IPS-20b (cell line): ENCODE measurements around the gene CUEDC1.

Source experiments
- H3K27ac ChIP-seq: one replicate; pipeline ENCODE4 v1.5.1; 2013; ENCODE audit warnings: low read length
- H3K27me3 ChIP-seq: 2 replicates; pipeline ENCODE4 v1.6.1; 2013; ENCODE audit warnings: mild to moderate bottlenecking, low read length, inconsistent platforms; ENCODE audit not compliant: insufficient read depth
- H3K36me3 ChIP-seq: 2 replicates; pipeline ENCODE4 v1.6.1; 2013; ENCODE audit warnings: low read depth, mild to moderate bottlenecking, inconsistent platforms, low read length, moderate library complexity; ENCODE audit not compliant: insufficient read depth
- H3K4me1 ChIP-seq: 2 replicates; pipeline ENCODE4 v1.6.1; 2013; ENCODE audit warnings: mild to moderate bottlenecking, control low read depth, inconsistent platforms, low read length, moderate library complexity; ENCODE audit not compliant: insufficient read depth
- H3K4me3 ChIP-seq: 2 replicates; pipeline ENCODE4 v1.5.1; 2013; ENCODE audit warnings: mild to moderate bottlenecking, low read length, inconsistent platforms
- H3K9ac ChIP-seq: 2 replicates; pipeline ENCODE4 v1.6.1; 2013; ENCODE audit warnings: low read depth, mild to moderate bottlenecking, inconsistent platforms, low read length, moderate library complexity
- H3K9me3 ChIP-seq: 2 replicates; pipeline ENCODE4 v1.6.1; 2013; ENCODE audit warnings: mild to moderate bottlenecking, low read depth, low read length, inconsistent platforms; ENCODE audit not compliant: insufficient read depth

Gene CUEDC1

GRCh38 chr17:57915985-57916757 lies 39.0 kb downstream of the CUEDC1 start:
- H3K36me3 ChIP-seq: no peaks in the 10 kb centered on the region
- H3K4me1 ChIP-seq: peaks cover 43% of the 10 kb centered on the region
- H3K9me3 ChIP-seq: no peaks in the 10 kb centered on the region
- no peak overlapping the region; the same call in 1 of the 2 replicates for H3K9ac ChIP-seq
- H3K27me3 ChIP-seq: no peaks in the 10 kb centered on the region
- no peak overlapping the region for H3K27ac ChIP-seq
- H3K4me3 ChIP-seq: no peak overlapping the region

DNA sequence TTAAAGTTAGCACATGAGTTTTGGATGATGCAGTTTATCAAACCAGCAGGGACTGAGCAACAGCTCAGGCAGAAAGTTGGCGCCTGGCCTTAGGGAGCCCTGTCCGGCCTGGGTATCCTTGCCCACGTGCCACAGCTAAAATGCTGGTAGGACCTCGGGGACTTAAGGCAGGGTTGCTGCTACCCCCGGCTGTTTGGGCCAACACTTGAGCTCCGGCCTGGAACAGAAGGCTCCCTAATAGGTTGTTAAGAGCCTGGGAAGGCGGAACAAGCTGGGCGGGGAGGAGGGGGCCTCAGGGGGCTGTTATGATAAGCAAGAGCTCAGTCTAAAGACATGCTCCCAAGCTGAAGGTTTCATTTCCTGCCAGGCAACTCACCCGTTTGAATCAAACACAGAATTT lies 39.7 kb downstream of the CUEDC1 start:
- Histone ChIP-seq H3K27me3 (no peaks in the 10 kb centered on the region), H3K9ac (no peak overlapping the region; the same call in 1 of the 2 replicates), H3K36me3 (no peaks in the 10 kb centered on the region), H3K4me3 (no peak overlapping the region), H3K9me3 (no peaks in the 10 kb centered on the region), H3K4me1 (peaks cover 46% of the 10 kb centered on the region), H3K27ac (no peak overlapping the region)

DNA sequence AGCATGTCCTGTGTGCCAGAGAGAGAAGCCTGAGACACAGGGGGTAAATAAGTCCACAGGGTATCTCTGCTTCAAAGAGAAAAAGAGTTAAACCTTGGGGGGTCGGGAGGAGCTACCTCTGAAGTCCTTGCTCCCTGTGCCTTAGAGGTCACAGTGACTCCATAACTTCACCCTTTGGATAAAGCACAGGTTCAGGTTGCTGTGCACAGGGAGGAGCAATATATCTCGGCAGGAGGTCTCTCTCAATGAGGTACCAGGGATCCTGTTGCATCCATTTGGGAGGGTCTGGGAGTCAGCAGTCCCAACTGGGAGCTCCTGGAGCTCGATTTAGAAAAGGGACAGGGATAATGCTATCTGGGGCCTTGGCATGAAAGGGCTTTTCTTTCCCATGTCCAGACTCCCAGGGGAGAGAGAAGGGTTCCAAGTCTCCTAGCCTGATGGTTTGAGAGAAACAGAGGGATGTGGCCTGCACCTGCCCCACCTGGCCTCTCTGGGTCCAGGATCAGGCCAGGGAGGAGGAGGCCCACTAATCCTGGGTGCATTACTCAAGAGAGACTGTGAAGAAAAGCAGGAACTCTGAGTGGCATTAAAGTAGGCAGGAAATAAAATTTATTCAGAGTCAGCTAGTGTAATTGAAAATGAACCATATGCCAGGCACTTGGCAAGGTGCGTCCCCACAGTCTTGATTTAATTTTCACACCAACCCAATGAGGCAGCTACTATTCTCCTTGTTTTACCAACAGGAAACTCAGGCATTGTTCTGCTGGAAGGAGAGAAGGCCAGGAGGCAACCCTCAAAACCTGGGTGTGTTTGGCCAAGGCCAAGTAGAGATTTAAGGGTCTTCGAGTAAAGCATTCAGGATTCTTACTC lies 40.7 kb downstream of the CUEDC1 start:
- Histone ChIP-seq H3K36me3 (no peaks in the 10 kb centered on the region), H3K4me1 (peaks cover 51% of the 10 kb centered on the region), H3K27me3 (no peaks in the 10 kb centered on the region), H3K9ac (no peak overlapping the region), H3K4me3 (no peak overlapping the region), H3K9me3 (no peaks in the 10 kb centered on the region), H3K27ac (no peak overlapping the region)

GRCh38 chr17:57913575-57914272 lies 41.5 kb downstream of the CUEDC1 start:
- Histone ChIP-seq H3K36me3 (no peaks in the 10 kb centered on the region), H3K27me3 (no peaks in the 10 kb centered on the region), H3K9ac (no peak overlapping the region), H3K4me3 (no peak overlapping the region), H3K4me1 (peaks cover 54% of the 10 kb centered on the region), H3K27ac (no peak overlapping the region), H3K9me3 (no peaks in the 10 kb centered on the region)

GRCh38 chr17:57911834-57912673 lies 43.2 kb downstream of the CUEDC1 start:
- Histone ChIP-seq H3K27ac (no peak overlapping the region), H3K4me3 (no peak overlapping the region), H3K4me1 (peaks cover 47% of the 10 kb centered on the region), H3K9me3 (no peaks in the 10 kb centered on the region), H3K27me3 (no peaks in the 10 kb centered on the region), H3K36me3 (no peaks in the 10 kb centered on the region), H3K9ac (no peak overlapping the region)

DNA sequence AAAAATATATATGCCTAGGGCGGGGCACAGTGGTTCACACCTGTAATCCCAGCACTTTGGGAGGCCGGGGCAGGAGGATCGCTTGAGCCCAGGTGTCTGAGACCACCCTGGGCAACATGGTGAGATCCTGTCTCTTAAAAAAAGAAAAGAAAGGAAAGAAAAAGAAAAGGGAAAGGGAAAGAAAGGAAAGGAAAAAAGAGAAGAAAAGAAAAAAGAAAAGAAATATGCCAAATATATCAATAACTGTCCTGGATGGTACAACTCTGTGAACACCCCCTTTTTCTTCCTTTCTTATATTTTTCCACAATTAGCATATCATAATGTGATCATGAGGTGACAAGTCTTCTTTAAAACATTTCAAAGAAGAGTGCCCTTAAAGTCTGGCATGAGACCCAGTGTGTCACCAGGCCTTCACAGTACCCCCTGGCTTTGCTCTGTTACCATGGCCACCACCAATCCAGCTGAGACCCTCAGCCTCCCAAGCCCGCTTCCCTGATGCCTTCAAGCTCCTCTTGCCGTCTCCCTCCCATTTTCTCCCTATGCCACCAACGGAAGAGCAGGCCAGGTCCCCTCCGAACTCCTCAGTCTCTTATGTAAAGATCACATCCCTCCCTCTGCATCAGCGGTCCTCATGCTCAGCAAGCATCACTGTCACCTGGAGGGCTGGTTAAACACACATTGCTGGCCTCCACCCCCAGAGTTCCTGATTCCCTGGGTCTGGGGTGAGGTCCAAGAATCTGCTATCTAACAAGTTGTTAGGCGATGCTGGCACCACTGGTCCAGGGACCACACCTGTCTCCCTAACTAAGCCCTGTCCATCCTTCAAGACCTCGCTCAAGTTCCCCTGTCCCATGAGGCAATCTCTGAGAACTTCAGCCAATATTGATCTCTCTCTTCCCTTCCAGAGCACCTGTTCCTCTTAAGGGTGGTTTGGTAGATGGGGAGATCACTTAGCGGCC lies 44.5 kb downstream of the CUEDC1 start:
- Histone ChIP-seq H3K4me1 (peaks cover 36% of the 10 kb centered on the region), H3K27ac (no peak overlapping the region), H3K36me3 (no peaks in the 10 kb centered on the region), H3K4me3 (no peak overlapping the region), H3K9ac (no peak overlapping the region), H3K27me3 (no peaks in the 10 kb centered on the region), H3K9me3 (no peaks in the 10 kb centered on the region)

DNA sequence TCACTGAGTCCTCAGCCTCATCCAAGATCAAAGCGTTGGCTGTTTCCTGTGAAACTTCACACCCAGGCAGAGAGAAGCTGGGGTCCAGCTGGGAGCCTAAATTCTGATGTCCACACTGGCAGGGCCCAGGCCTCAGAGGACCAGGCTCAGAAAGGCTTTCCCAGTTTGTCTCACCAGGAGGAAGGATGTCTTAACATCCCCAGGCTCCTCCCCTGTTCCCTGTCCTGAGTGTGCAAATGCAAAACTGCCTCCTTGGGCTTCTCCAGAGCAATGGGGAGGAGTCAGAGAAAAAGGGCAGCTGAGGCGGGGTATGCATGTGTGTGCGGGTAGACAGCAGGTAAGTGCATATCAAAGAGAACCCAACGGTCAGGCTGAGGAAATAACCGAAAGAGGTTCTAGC lies 45.7 kb downstream of the CUEDC1 start:
- Histone ChIP-seq H3K27ac (no peak overlapping the region), H3K36me3 (no peaks in the 10 kb centered on the region), H3K4me3 (no peak overlapping the region), H3K27me3 (no peaks in the 10 kb centered on the region), H3K4me1 (peaks cover 40% of the 10 kb centered on the region), H3K9me3 (no peaks in the 10 kb centered on the region), H3K9ac (no peak overlapping the region; the same call in 1 of the 2 replicates)

DNA sequence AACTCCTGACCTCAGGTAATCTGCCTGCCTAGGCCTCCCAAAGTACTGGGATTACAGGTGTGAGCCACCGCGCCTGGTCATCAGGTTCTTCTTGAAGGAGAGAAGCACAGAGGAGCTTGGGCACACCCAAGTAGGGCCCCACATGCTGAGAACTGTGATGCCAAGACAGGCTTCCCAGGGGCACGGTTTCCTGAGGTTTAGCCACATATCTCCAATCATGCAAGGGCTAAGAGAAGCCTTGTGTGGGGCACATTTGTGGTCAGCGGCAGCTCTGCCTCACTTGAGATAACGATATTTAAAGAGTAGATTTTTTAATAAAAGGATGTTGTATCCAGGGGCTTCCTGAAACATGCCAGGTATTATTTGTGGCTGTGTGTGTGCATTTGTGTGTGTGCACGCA lies 46.9 kb downstream of the CUEDC1 start:
- no peak overlapping the region for H3K4me3 ChIP-seq

GRCh38 chr17:57906910-57907309 lies 48.3 kb downstream of the CUEDC1 start:
- Histone ChIP-seq H3K27ac (no peak overlapping the region), H3K9ac (no peak overlapping the region; the same call in 1 of the 2 replicates), H3K36me3 (no peaks in the 10 kb centered on the region), H3K27me3 (no peaks in the 10 kb centered on the region), H3K9me3 (no peaks in the 10 kb centered on the region), H3K4me3 (no peak overlapping the region), H3K4me1 (peaks cover 28% of the 10 kb centered on the region; the same call in 1 of the 2 replicates)

More for the DNA sequence above, 46.9 kb downstream of the CUEDC1 start:
- no peaks in the 10 kb centered on the region for H3K27me3 ChIP-seq
- H3K36me3 ChIP-seq: no peaks in the 10 kb centered on the region
- peaks cover 31% of the 10 kb centered on the region; the same call in 1 of the 2 replicates for H3K4me1 ChIP-seq
- no peak overlapping the region for H3K27ac ChIP-seq
- H3K9me3 ChIP-seq: no peaks in the 10 kb centered on the region
- no peak overlapping the region for H3K9ac ChIP-seq

DNA sequence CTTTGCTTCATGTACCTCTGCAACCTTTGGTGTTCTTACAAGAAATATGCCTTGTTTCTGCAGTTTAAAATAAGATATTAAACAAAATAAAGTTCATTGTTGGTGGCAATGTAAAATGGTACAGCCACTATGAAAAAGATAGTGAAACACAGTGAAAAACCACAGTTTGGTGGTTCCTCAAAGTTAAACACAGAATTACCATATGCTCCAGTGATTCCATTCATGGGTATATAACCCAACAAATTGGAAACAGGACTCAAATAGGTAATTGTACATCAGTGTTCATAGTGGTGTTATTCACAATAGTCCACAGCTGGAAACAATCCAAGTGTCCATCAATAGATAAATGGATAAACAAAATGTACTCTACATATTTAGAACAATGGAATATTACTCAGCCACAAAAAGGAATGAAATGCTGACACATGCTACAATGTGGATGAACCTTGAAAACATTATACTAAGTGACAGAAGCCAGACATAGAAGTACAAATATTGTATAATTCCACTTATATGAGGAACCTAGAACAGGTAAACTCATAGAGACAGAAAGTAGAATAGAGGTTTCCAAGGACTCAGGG lies 49.2 kb downstream of the CUEDC1 start:
- peaks cover 29% of the 10 kb centered on the region; the same call in 1 of the 2 replicates for H3K4me1 ChIP-seq
- no peak overlapping the region for H3K27ac ChIP-seq
- no peaks in the 10 kb centered on the region for H3K9me3 ChIP-seq
- no peaks in the 10 kb centered on the region for H3K27me3 ChIP-seq
- H3K9ac ChIP-seq: no peak overlapping the region
- no peak overlapping the region for H3K4me3 ChIP-seq
- no peaks in the 10 kb centered on the region for H3K36me3 ChIP-seq
